Esophagus squamous epithelium (tissue), 5 donors: ENCODE measurements around the gene MED7. TPM values are rescaled to one million over a fixed set of nuclear protein-coding genes. Genes with fewer than 3 reads are reported as not detected.

Source experiments
- DNase-seq: peaks from one replicate; lab custom pipeline; 2025; lab: John Stamatoyannopoulos, UW
- H3K27ac ChIP-seq, 4 donors: fragments of 200-600 bp; sonication (generic); one replicate each; pipeline ENCODE4 v1.5.1; 2016 to 2019; ENCODE audit warnings: mild to moderate bottlenecking in 1 of 4
- H3K27me3 ChIP-seq, 4 donors: fragments of 200-600 bp; sonication (generic); 1 replicate in 3 of 4; 2 replicates in 1 of 4; pipeline versions ENCODE4 v1.5.1 to v1.6.0; 2017 to 2021; ENCODE audit warnings: antibody characterized with exemption in 1 of 4
- H3K36me3 ChIP-seq, 3 donors: fragments of 200-600 bp; sonication (generic); one replicate each; pipeline ENCODE4 v1.5.1; 2016 to 2019
- H3K4me1 ChIP-seq, 3 donors: fragments of 200-600 bp; sonication (generic); one replicate each; pipeline ENCODE4 v1.5.1; 2017 to 2019
- H3K4me3 ChIP-seq, 4 donors: fragments of 200-600 bp; sonication (generic); 1 replicate in 3 of 4; 2 replicates in 1 of 4; pipeline ENCODE4 v1.5.1; 2016 to 2019; ENCODE audit warnings: mild to moderate bottlenecking in 2 of 4, moderate library complexity in 1 of 4
- H3K9me3 ChIP-seq, 3 donors: fragments of 200-600 bp; sonication (generic); one replicate each; pipeline ENCODE4 v1.5.1; 2016 to 2019
- POLR2A ChIP-seq, 4 donors: fragments of 450-650 bp; IDR thresholded peaks; one replicate each; pipeline ENCODE4 v1.6.1; 2017; ENCODE audit warnings: antibody characterized with exemption in 4 of 4, mild to moderate bottlenecking in 4 of 4, moderate library complexity in 3 of 4
- WGBS, 2 donors: methylation state at CpG; one replicate each; pipeline ENCODE4 v1.1.5; 2018; 5-methylcytosine and 5-hydroxymethylcytosine counted together
- intact Hi-C: fragments of 100-400 bp; cut with DNase I; formaldehyde crosslinking; loops from one replicate; pipeline ENCODE4 v1.15.0; 2022
- total RNA-seq, 4 donors: library from RNA; depleted of rRNA; stranded (reverse); fragments of >200 nt; gene quantifications; one replicate each; pipeline ENCODE4 v1.1.0, GENCODE V29; 2016
- TF ChIP-seq, protein P1 (sequence below), 6 experiments: fragments of 450-650 bp in 4 of 6; fragments of 200-600 bp in 2 of 6; sonication (generic) in 2 of 6; IDR thresholded peaks; one replicate each; pipeline ENCODE4 v1.5.1; 2016 to 2019; ENCODE audit warnings: antibody characterized with exemption in 6 of 6, mild to moderate bottlenecking in 4 of 6, moderate library complexity in 4 of 6
- donor health status: DM: yes; HTN: yes; CAD: no.

The MED7 gene
- total RNA-seq, 4 donors from 2014 or later = 4.7 to 8.3 (median 6.9) TPM

- Histone ChIP-seq H3K9me3 (peaks cover 0 to 10% (median 0%) of the 10 kb centered on the region in 3 donors), H3K4me3 (no peak overlapping the region), H3K36me3 (no peaks in the 10 kb centered on the region), H3K27ac (no peak overlapping the region), H3K4me1 (no peaks in the 10 kb centered on the region), H3K27me3 (no peaks in the 10 kb centered on the region)
- 56 to 64% methylated on average over 6 of the region's 6 CpGs for WGBS, 2 donors
- DNase-seq = no peak
- TF ChIP-seq POLR2A (IDR thresholded peaks at IDR 0.05) = no peak
- TF ChIP-seq, protein P1, sequence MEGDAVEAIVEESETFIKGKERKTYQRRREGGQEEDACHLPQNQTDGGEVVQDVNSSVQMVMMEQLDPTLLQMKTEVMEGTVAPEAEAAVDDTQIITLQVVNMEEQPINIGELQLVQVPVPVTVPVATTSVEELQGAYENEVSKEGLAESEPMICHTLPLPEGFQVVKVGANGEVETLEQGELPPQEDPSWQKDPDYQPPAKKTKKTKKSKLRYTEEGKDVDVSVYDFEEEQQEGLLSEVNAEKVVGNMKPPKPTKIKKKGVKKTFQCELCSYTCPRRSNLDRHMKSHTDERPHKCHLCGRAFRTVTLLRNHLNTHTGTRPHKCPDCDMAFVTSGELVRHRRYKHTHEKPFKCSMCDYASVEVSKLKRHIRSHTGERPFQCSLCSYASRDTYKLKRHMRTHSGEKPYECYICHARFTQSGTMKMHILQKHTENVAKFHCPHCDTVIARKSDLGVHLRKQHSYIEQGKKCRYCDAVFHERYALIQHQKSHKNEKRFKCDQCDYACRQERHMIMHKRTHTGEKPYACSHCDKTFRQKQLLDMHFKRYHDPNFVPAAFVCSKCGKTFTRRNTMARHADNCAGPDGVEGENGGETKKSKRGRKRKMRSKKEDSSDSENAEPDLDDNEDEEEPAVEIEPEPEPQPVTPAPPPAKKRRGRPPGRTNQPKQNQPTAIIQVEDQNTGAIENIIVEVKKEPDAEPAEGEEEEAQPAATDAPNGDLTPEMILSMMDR (IDR thresholded peaks at IDR 0.05) = no peak
- intact Hi-C loops = no loop called here
These were observed 26.1 kb downstream of the MED7 start for GRCh38 chr5:157116483-157116954.

DNA sequence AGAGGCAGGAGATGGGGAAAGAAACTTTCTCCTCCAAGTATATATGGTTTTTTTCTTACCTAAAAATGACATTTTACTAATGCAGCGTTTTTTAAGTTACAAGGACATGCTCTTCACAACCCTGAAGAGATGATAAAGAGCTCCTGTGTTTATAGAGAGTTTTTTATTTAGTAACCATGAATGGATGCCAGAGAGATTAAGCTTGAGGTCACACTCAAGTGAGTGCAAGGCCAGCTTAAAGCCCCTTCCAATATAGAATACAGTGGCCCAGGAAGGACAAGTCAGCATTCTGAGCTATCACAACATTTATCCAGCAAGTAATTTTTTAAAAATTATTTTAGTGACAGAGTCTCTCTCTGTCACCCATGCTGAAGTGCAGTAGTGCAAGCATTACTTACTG, 27.2 kb downstream of the MED7 start:
- Histone ChIP-seq H3K36me3 (no peaks in the 10 kb centered on the region), H3K27me3 (no peaks in the 10 kb centered on the region), H3K9me3 (peaks cover 0 to under 1% (median 0%) of the 10 kb centered on the region in 3 donors), H3K4me1 (no peaks in the 10 kb centered on the region), H3K4me3 (no peak overlapping the region), H3K27ac (no peak overlapping the region)
- intact Hi-C loops = no loop called here
- no peak for DNase-seq
- no peak for TF ChIP-seq POLR2A (IDR thresholded peaks at IDR 0.05)
- TF ChIP-seq, protein P1 (IDR thresholded peaks at IDR 0.05) = no peak
- WGBS, 2 donors = 22 to 47% methylated on average over 1 of the region's 1 CpG

GRCh38 chr5:157115012-157115411, 27.7 kb downstream of the MED7 start:
- no peaks in the 10 kb centered on the region for H3K4me1 ChIP-seq
- H3K36me3 ChIP-seq = no peaks in the 10 kb centered on the region
- no peaks in the 10 kb centered on the region for H3K27me3 ChIP-seq
- no peaks in the 10 kb centered on the region for H3K9me3 ChIP-seq
- no peak overlapping the region for H3K27ac ChIP-seq
- no peak for DNase-seq
- no peak overlapping the region for H3K4me3 ChIP-seq
- TF ChIP-seq, protein P1 (IDR thresholded peaks at IDR 0.05) = no peak
- TF ChIP-seq POLR2A (IDR thresholded peaks at IDR 0.05) = no peak
- intact Hi-C loops = no loop called here

DNA sequence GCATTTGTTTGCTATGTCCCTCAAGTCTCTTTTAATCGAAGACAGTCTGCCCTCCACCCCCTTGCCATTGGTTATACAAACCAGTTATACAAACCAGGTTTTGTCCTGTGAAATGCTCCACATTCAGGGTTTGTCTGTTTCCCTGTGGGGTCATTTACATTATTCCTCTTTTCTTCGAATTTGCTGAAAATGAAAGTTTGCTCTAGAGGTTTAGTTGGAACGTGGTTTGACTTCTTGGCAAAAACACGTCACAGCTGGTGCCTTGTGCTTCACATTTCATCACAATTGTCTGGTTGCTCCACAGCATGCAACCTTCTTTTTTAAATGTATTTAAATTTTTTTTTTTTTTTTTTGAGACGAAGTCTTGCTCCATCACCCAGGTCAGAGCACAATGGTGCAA, 29.7 kb downstream of the MED7 start:
- Histone ChIP-seq H3K4me3 (no peak overlapping the region), H3K27me3 (no peaks in the 10 kb centered on the region), H3K4me1 (no peaks in the 10 kb centered on the region), H3K36me3 (no peaks in the 10 kb centered on the region), H3K27ac (peak overlapping the region in 1 of 4 donors; percentile 9), H3K9me3 (no peaks in the 10 kb centered on the region)
- TF ChIP-seq, protein P1 (IDR thresholded peaks at IDR 0.05) = no peak
- TF ChIP-seq POLR2A (IDR thresholded peaks at IDR 0.05) = no peak
- 32 to 36% methylated on average over 5 of the region's 5 CpGs for WGBS, 2 donors
- intact Hi-C loops = no loop called here
- no peak for DNase-seq

GRCh38 chr5:157109744-157110143, 32.9 kb downstream of the MED7 start:
- WGBS, 2 donors = 29% methylated on average over 1 of the region's 1 CpG; no CpG with 5 or more reads in 1 of the 2 donors
- intact Hi-C loops = no loop called here
- Histone ChIP-seq H3K4me1 (no peaks in the 10 kb centered on the region), H3K27ac (peak overlapping the region in 3 of 4 donors; percentile 44 to 75 (median 61)), H3K9me3 (no peaks in the 10 kb centered on the region), H3K36me3 (no peaks in the 10 kb centered on the region), H3K27me3 (no peaks in the 10 kb centered on the region), H3K4me3 (no peak overlapping the region)
- TF ChIP-seq, protein P1 (IDR thresholded peaks at IDR 0.05) = no peak
- TF ChIP-seq POLR2A (IDR thresholded peaks at IDR 0.05) = peak in 1 of 4 donors; percentile 11
- no peak for DNase-seq
